WTC11 (cell line): Measurements from ENCODE around the gene FAM240A. TPM values are rescaled to one million over a fixed set of nuclear protein-coding genes. Genes with fewer than 3 reads are reported as not detected.
A peak's percentile ranks its signal among the peaks of the same experiment; 100 is the strongest.

ENCODE experiments used
- ATAC-seq: fragments of 200-7000 bp; cut with Tn5 transposase; 2 replicates; pipeline ENCODE4 v1.10.0; 2021; ENCODE audit warnings: mild to moderate bottlenecking, moderate library complexity
- CTCF ChIA-PET: fragments of 300-600 bp; sonication (Branson Sonifier 250); formaldehyde crosslinking; loops from one replicate; lab custom pipeline; 2021; ENCODE audit warnings: antibody characterized with exemption; lab: Charles Lee
- POLR2A ChIA-PET: fragments of 350-600 bp; sonication (Branson Sonifier 250); formaldehyde crosslinking; loops from one replicate; lab custom pipeline; 2021; ENCODE audit warnings: antibody characterized with exemption; lab: Charles Lee
- DNase-seq: peaks from one replicate; pipeline ENCODE4 v3.0.0; 2021; ENCODE audit warnings: low spot score
- H3K27ac Mint-ChIP-seq: 2 replicates; pipeline ENCODE4 v1.8.0; 2021; ENCODE audit warnings: mixed read lengths
- H3K27me3 Mint-ChIP-seq: 2 replicates; pipeline ENCODE4 v1.8.0; 2021; ENCODE audit warnings: low read depth, mild to moderate bottlenecking, moderate library complexity, mixed read lengths
- H3K36me3 Mint-ChIP-seq: 2 replicates; pipeline ENCODE4 v1.8.0; 2021; ENCODE audit warnings: mixed read lengths
- H3K4me1 Mint-ChIP-seq: 2 replicates; pipeline ENCODE4 v1.8.0; 2022; ENCODE audit warnings: mixed read lengths
- H3K4me3 Mint-ChIP-seq: 2 replicates; pipeline ENCODE4 v1.8.0; 2021; ENCODE audit warnings: mild to moderate bottlenecking, moderate library complexity, mixed read lengths
- H3K9me3 Mint-ChIP-seq: 2 replicates; pipeline ENCODE4 v1.8.0; 2021; ENCODE audit warnings: mixed read lengths
- CBFB ChIP-seq: sonication (generic); formaldehyde crosslinking; IDR thresholded peaks from 2 replicates; pipeline ENCODE4 v1.8.1; 2022; ENCODE audit warnings: mild to moderate bottlenecking, low read depth, missing genetic modification reagents
- ELF4 ChIP-seq: sonication (generic); formaldehyde crosslinking; IDR thresholded peaks from 2 replicates; pipeline ENCODE4 v1.8.1; 2022; ENCODE audit warnings: low read depth, mild to moderate bottlenecking, moderate library complexity, missing genetic modification reagents
- ETV6 ChIP-seq: sonication (generic); formaldehyde crosslinking; IDR thresholded peaks from 2 replicates; pipeline ENCODE4 v1.8.1; 2022; ENCODE audit warnings: mild to moderate bottlenecking, missing genetic modification reagents
- GTF2I ChIP-seq: fragments of 250-450 bp; sonication (Bioruptor Pico); conservative IDR thresholded peaks from 2 replicates; pipeline ENCODE4 v1.4.0; 2021; ENCODE audit warnings: mild to moderate bottlenecking
- HMGA2 ChIP-seq: fragments of 250-450 bp; sonication (Bioruptor Pico); IDR thresholded peaks from 2 replicates; pipeline ENCODE4 v1.4.0; 2021; ENCODE audit warnings: mild to moderate bottlenecking, moderate library complexity
- IRF2 ChIP-seq: sonication (generic); formaldehyde crosslinking; IDR thresholded peaks from 2 replicates; pipeline ENCODE4 v1.8.0; 2022; ENCODE audit warnings: low read depth, missing genetic modification reagents, borderline replicate concordance
- KAT7 ChIP-seq: sonication (generic); formaldehyde crosslinking; IDR thresholded peaks from 2 replicates; pipeline ENCODE4 v1.8.1; 2023; ENCODE audit warnings: missing genetic modification reagents, mild to moderate bottlenecking, borderline replicate concordance
- OVOL2 ChIP-seq: fragments of 250-450 bp; sonication (Bioruptor Pico); IDR thresholded peaks from 2 replicates; pipeline ENCODE4 v1.9.0; 2021; ENCODE audit warnings: mild to moderate bottlenecking, borderline replicate concordance
- SMAD3 ChIP-seq: sonication (generic); formaldehyde crosslinking; IDR thresholded peaks from 2 replicates; pipeline ENCODE4 v1.8.0; 2022; ENCODE audit warnings: missing genetic modification reagents, mild to moderate bottlenecking, borderline replicate concordance
- SMAD4 ChIP-seq: sonication (generic); formaldehyde crosslinking; IDR thresholded peaks from 2 replicates; pipeline ENCODE4 v1.8.0; 2022; ENCODE audit warnings: mild to moderate bottlenecking, missing genetic modification reagents
- SP1 ChIP-seq: sonication (generic); formaldehyde crosslinking; conservative IDR thresholded peaks from 2 replicates; pipeline ENCODE4 v1.8.1; 2022; ENCODE audit warnings: missing genetic modification reagents
- ZNF317 ChIP-seq: sonication (generic); formaldehyde crosslinking; IDR thresholded peaks from 2 replicates; pipeline ENCODE4 v1.8.1; 2023; ENCODE audit warnings: low read depth, mild to moderate bottlenecking, moderate library complexity, missing genetic modification reagents, borderline replicate concordance
- ZNF396 ChIP-seq: fragments of 250-450 bp; sonication (Bioruptor Pico); IDR thresholded peaks from 2 replicates; pipeline ENCODE4 v1.8.0; 2021; ENCODE audit warnings: mild to moderate bottlenecking, moderate library complexity, borderline replicate concordance
- total RNA-seq: library from RNA; stranded (reverse); gene quantifications from 3 replicates; pipeline ENCODE4 v1.2.3, GENCODE V29; 2021
- TF ChIP-seq, protein P1 (sequence below): fragments of 250-450 bp; sonication (Bioruptor Pico); conservative IDR thresholded peaks from 2 replicates; pipeline ENCODE4 v1.9.0; 2021; ENCODE audit warnings: mild to moderate bottlenecking
- TF ChIP-seq, protein P2 (sequence below): sonication (generic); formaldehyde crosslinking; conservative IDR thresholded peaks from 2 replicates; pipeline ENCODE4 v1.8.1; 2022; ENCODE audit warnings: mild to moderate bottlenecking, missing genetic modification reagents
- TF ChIP-seq, protein P3 (sequence below): fragments of 250-450 bp; sonication (Bioruptor Pico); IDR thresholded peaks from 2 replicates; pipeline ENCODE4 v1.9.0; 2021; ENCODE audit warnings: mild to moderate bottlenecking
- TF ChIP-seq, protein P4 (sequence below): fragments of 200-600 bp; IDR thresholded peaks from 2 replicates; pipeline ENCODE4 v1.8.0; 2022; ENCODE audit warnings: antibody characterized with exemption
- TF ChIP-seq, protein P5 (sequence below): sonication (generic); formaldehyde crosslinking; IDR thresholded peaks from 2 replicates; pipeline ENCODE4 v1.8.1; 2022; ENCODE audit warnings: low read depth, missing genetic modification reagents, borderline replicate concordance
- TF ChIP-seq, protein P6 (sequence below): fragments of 250-450 bp; sonication (Bioruptor Pico); IDR thresholded peaks from 2 replicates; pipeline ENCODE4 v1.9.0; 2021; ENCODE audit warnings: moderate library complexity, mild to moderate bottlenecking, inconsistent platforms, borderline replicate concordance

FAM240A gene
- total RNA-seq, 1 experiment from 2014 or later: 0.13 TPM

DNA sequence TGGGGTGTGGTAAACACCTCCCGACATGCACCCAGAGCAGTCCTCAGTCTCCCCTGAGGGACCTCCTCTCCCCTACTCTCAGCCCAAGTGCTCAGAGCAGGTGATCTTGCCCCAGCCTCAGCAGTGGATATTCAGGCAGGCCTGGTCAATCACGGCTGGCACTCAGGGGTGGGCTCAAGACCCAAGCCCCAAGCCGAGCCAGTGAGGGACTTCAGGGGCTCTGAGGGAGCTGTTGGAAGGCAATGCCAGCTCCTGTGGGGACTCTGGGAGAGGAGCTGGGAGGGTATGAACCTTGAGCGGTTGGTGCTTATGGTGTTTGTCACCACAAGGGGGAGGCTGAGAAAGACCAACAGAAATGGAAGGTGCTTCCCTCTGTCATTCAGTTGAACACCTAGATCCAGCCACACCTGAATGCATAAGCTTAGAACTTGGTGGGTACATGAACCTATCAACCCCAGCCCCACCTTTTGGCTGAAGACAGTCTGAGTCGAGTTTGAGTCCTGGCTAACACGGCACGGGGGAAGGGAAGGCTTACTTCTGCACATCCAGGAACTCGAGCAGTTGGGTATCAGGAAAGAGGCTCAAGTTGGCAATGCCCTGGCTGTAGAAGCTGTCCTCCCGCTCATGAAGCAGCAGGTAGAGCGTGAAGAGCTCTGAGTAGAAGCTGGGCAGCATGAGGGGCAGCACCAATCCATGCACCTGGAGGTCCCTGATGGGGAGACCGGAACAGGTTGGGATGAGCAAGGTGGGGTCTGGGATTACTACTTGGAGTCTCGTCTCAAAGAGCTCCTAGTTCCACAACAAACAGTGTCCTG, 61.9 kb downstream of the FAM240A start:
- DNase-seq (peak; percentile 8), ATAC-seq (peak; percentile 32; the same call in 1 of the 2 replicates)
- Mint-ChIP-seq H3K4me3 (no peak overlapping the region), H3K4me1 (no peaks in the 10 kb centered on the region), H3K9me3 (peaks cover 4% of the 10 kb centered on the region), H3K36me3 (peaks cover 3% of the 10 kb centered on the region), H3K27me3 (no peaks in the 10 kb centered on the region), H3K27ac (no peak overlapping the region)
- CTCF ChIA-PET: interaction anchor here (0.7 to 2.5 kb wide), 12 partner anchors 10 to 236 kb away, joined by 3 to 9 read pairs (median 4); partner anchors contain the start of gene PRSS50
- POLR2A ChIA-PET: no interaction called here
- TF ChIP-seq, protein P1, sequence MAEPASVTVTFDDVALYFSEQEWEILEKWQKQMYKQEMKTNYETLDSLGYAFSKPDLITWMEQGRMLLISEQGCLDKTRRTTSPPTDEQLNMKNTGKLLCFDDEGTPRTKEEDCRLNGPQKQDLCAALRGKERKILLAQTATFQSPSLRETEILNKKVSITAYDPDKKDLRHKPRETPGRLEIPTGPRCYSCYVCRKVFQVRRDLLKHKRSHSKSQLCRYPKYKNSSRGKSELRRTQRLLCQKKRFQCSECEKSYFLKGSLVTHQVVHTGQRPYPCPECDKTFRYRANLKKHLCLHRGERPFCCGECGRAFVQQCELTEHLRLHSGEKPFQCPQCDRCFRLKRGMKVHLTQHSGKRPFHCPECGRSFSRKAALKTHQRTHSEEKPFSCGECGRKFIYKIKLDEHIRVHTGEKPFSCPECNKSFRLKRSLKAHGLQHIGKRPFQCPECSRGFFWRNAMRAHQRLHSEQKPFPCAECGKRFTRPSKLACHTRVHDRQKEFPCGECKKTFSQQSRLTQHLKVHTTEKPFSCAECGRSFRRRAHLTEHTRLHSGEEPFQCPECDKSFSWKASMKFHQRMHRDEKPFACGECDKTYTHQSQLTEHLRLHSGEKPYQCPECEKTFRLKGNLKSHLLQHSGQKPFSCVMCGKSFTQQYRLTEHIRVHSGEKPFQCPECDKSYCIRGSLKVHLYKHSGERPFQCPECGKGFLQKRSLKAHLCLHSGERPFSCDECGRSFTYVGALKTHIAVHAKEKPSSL (CRISPR knock-in tag): no peak
- TF ChIP-seq ETV6 (no peak), CBFB (CRISPR knock-in tag) (no peak), ZNF396 (CRISPR knock-in tag) (no peak), ELF4 (no peak), GTF2I (CRISPR knock-in tag) (peak; percentile 42; the same call in 1 of the 2 replicates)

DNA sequence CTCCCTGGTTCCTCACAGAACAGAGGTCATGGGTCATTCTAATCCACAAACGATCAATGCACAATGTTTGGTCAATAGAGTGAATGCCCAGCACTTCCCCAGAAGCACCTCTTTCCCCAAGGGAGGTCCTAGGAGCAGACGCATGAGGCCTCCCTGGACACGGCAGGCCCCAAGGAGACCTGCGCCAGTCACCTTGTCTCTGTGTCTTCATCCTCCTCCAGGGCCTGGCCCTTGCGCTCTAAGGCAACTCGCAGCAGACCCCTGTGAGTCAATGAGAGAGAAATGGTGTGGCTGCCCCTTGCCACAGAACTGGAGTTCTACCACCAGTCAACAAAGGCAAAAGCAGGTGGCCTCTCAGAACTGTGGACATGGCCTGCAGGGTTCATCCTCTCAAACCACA, 63.1 kb downstream of the FAM240A start:
- POLR2A ChIA-PET: no interaction called here
- Mint-ChIP-seq H3K4me3 (no peak overlapping the region), H3K4me1 (no peaks in the 10 kb centered on the region), H3K36me3 (peaks cover 3% of the 10 kb centered on the region)
- no peak for ATAC-seq
- CTCF ChIA-PET: interaction anchor here (1.0 to 1.4 kb wide), 3 partner anchors 11 to 323 kb away, joined by 3 to 5 read pairs (median 4); partner anchors contain the start of gene PRSS50
- TF ChIP-seq SP1 (CRISPR knock-in tag): no peak
- TF ChIP-seq ZNF396 (CRISPR knock-in tag): no peak
- no peak for TF ChIP-seq HMGA2 (CRISPR knock-in tag)
- no peak for TF ChIP-seq IRF2
- no peak for TF ChIP-seq ELF4
- TF ChIP-seq, protein P2, sequence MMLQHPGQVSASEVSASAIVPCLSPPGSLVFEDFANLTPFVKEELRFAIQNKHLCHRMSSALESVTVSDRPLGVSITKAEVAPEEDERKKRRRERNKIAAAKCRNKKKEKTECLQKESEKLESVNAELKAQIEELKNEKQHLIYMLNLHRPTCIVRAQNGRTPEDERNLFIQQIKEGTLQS: no peak
- TF ChIP-seq, protein P3, sequence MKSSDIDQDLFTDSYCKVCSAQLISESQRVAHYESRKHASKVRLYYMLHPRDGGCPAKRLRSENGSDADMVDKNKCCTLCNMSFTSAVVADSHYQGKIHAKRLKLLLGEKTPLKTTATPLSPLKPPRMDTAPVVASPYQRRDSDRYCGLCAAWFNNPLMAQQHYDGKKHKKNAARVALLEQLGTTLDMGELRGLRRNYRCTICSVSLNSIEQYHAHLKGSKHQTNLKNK: no peak
- no peak for TF ChIP-seq OVOL2 (CRISPR knock-in tag)
- TF ChIP-seq, protein P4, sequence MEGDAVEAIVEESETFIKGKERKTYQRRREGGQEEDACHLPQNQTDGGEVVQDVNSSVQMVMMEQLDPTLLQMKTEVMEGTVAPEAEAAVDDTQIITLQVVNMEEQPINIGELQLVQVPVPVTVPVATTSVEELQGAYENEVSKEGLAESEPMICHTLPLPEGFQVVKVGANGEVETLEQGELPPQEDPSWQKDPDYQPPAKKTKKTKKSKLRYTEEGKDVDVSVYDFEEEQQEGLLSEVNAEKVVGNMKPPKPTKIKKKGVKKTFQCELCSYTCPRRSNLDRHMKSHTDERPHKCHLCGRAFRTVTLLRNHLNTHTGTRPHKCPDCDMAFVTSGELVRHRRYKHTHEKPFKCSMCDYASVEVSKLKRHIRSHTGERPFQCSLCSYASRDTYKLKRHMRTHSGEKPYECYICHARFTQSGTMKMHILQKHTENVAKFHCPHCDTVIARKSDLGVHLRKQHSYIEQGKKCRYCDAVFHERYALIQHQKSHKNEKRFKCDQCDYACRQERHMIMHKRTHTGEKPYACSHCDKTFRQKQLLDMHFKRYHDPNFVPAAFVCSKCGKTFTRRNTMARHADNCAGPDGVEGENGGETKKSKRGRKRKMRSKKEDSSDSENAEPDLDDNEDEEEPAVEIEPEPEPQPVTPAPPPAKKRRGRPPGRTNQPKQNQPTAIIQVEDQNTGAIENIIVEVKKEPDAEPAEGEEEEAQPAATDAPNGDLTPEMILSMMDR: no peak
- TF ChIP-seq, protein P5, sequence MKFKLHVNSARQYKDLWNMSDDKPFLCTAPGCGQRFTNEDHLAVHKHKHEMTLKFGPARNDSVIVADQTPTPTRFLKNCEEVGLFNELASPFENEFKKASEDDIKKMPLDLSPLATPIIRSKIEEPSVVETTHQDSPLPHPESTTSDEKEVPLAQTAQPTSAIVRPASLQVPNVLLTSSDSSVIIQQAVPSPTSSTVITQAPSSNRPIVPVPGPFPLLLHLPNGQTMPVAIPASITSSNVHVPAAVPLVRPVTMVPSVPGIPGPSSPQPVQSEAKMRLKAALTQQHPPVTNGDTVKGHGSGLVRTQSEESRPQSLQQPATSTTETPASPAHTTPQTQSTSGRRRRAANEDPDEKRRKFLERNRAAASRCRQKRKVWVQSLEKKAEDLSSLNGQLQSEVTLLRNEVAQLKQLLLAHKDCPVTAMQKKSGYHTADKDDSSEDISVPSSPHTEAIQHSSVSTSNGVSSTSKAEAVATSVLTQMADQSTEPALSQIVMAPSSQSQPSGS (CRISPR knock-in tag): no peak
- no peak for TF ChIP-seq KAT7 (CRISPR knock-in tag)
- no peak for TF ChIP-seq SMAD3 (CRISPR knock-in tag)
- TF ChIP-seq, protein P6, sequence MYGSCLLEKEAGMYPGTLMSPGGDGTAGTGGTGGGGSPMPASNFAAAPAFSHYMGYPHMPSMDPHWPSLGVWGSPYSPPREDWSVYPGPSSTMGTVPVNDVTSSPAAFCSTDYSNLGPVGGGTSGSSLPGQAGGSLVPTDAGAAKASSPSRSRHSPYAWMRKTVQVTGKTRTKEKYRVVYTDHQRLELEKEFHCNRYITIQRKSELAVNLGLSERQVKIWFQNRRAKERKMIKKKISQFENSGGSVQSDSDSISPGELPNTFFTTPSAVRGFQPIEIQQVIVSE (CRISPR knock-in tag): no peak
- no peak for TF ChIP-seq ZNF317 (CRISPR knock-in tag)
- TF ChIP-seq SMAD4 (CRISPR knock-in tag): no peak
- TF ChIP-seq, all 79 proteins: peak for 0
- peaks cover 4% of the 10 kb centered on the region for H3K9me3 Mint-ChIP-seq
- DNase-seq: no peak
- H3K27ac Mint-ChIP-seq: no peak overlapping the region
- no peaks in the 10 kb centered on the region for H3K27me3 Mint-ChIP-seq
